ENCODE data around the gene XPR1.

DNA sequence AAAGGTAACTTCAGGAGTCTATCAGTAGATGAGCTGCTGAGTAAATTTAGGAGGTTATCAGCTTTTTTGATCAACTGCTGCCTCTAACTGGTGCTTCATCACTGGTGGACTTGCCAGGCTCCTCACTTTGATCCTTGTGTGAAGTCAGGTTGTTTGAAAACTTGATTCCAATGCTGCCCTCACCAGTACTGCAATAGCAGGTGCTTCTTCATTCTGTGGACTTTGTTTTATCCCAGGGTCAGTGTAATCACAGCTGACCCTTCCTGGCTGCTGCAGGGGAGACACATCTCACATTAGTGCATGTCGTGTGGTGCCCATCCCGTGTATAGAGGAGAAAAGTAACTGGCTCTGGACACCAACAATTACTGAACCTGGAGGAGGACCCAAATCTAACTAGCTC, 260.9 kb downstream of the XPR1 start:
- TF ChIP-seq EZH2 (IDR thresholded peaks at IDR 0.05; ENCODE audit: insufficient read depth, poor library complexity, severe bottlenecking) = no peak
- no peak for TF ChIP-seq EZH2phosphoT487 (IDR thresholded peaks at IDR 0.05; ENCODE audit: insufficient read depth, low read depth)

Data from GM23248 (cell line).